ENCODE measurements around the gene POLE.

DNA sequence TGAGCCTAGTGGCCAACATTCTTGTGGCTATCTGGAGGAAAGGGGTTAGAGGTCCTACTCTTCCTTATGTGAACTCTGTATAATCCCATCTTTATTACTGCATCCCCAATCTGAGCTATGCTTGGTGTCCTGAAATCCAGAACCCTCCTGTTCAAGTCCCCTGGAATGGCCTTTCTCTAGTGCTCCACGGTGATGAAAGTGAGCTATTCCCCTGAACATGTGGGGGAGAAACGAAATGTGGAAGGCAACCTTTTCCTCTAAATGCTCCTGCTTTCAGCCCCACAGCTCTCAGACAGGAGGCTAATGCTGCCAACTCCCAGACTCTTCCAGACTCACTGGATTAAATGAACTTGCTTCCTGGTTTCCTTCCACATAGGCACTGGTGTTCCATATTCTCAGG lies 21.0 kb upstream of the POLE start:
- TF ChIP-seq POLR2A (IDR thresholded peaks at IDR 0.05; ENCODE audit: extremely low read depth, insufficient read length), result no peak
- TF ChIP-seq, protein P1, sequence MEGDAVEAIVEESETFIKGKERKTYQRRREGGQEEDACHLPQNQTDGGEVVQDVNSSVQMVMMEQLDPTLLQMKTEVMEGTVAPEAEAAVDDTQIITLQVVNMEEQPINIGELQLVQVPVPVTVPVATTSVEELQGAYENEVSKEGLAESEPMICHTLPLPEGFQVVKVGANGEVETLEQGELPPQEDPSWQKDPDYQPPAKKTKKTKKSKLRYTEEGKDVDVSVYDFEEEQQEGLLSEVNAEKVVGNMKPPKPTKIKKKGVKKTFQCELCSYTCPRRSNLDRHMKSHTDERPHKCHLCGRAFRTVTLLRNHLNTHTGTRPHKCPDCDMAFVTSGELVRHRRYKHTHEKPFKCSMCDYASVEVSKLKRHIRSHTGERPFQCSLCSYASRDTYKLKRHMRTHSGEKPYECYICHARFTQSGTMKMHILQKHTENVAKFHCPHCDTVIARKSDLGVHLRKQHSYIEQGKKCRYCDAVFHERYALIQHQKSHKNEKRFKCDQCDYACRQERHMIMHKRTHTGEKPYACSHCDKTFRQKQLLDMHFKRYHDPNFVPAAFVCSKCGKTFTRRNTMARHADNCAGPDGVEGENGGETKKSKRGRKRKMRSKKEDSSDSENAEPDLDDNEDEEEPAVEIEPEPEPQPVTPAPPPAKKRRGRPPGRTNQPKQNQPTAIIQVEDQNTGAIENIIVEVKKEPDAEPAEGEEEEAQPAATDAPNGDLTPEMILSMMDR (IDR thresholded peaks at IDR 0.05; ENCODE audit: low read depth, low read length), result no peak
